GM21515 (cell line): ENCODE measurements around the gene ARRB1.
"Not testable (repeated sequence)": the region's sequence is repeated elsewhere in the genome, so short reads cannot be mapped to it uniquely, and the experiment has no call there.

Source experiments
- ATAC-seq: cut with Tn5 transposase; IDR thresholded peaks from one replicate; pipeline ENCODE4 v1.9.1; 2021; ENCODE audit not compliant: unreplicated experiment

Gene ARRB1

DNA sequence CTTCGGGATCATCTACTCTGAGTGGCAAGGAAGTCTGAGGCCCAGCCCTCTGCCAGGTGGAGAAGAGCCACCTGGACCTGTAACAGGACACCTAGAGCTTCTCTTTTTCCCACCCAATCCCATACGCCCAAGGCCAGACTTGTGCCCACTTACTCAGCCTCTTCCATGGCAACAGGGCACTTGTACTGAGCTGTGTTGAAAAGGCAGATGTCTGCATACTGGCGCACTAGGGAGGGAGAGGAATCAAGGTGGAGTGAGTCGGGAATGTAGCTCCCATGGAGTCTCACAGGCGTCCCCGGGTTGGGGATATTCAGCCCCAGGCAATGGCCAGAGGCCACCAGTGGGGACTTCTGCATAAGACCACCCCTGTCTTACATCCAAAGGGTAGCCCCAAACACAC, 74.8 kb downstream of the ARRB1 start:
- no peak for ATAC-seq

DNA sequence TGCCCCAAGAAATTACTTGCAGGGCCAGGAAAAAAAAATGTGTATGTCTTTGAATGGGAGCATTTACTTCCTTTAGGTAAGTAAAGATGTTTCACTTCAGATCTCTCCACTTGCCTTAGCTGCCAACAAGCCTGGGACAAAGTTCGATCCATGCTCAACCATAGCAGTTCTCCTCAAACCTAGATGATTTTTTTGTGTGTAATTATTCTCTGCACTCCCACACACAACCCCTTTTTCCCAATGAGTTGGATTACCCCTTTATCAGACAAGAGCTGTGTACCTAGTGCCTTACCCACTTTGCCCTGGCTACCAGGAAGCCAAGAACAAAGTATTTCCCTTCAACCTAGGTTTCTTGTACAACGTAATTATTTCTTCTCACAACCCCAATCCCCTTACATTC, 75.3 kb downstream of the ARRB1 start:
- no peak for ATAC-seq

DNA sequence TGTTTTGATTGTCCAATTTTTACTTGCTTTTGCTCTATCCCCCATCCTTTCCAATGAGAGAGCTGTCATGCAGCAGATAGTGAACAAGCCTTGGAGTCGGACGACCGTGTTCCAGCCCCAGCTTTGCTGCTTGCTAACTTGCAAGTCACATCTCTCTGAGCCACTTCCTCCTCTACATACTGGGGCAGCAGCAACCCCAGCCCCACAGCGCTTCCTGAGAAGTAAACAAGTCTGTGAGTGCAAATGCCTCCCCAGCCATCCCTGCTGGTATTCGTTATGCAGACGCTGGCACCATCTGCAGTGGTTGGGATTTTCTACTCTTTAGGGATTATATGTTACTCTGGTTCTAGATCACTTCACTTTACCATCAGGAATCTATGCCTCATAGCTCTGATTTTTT, 75.9 kb downstream of the ARRB1 start:
- ATAC-seq = no peak

DNA sequence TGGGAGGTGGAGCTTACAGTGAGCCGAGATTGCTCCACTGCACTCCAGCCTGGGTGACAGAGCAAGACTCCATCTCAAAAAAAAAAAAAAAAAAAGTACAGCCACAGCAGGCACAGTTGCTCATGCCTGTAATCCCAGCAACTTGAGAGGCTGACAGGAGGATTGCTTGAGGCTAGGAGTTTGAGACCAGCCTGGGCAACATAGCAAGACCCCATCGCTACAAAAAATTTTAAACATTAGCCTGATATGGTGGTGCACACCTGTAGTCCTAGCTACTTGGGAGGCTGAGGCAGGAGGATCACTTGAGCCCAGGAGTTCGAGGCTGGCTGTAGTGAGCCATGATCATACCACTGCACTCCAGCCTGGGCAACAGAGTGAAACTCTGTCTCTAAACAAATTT, 76.7 kb downstream of the ARRB1 start:
- ATAC-seq = not testable (repeated sequence)

DNA sequence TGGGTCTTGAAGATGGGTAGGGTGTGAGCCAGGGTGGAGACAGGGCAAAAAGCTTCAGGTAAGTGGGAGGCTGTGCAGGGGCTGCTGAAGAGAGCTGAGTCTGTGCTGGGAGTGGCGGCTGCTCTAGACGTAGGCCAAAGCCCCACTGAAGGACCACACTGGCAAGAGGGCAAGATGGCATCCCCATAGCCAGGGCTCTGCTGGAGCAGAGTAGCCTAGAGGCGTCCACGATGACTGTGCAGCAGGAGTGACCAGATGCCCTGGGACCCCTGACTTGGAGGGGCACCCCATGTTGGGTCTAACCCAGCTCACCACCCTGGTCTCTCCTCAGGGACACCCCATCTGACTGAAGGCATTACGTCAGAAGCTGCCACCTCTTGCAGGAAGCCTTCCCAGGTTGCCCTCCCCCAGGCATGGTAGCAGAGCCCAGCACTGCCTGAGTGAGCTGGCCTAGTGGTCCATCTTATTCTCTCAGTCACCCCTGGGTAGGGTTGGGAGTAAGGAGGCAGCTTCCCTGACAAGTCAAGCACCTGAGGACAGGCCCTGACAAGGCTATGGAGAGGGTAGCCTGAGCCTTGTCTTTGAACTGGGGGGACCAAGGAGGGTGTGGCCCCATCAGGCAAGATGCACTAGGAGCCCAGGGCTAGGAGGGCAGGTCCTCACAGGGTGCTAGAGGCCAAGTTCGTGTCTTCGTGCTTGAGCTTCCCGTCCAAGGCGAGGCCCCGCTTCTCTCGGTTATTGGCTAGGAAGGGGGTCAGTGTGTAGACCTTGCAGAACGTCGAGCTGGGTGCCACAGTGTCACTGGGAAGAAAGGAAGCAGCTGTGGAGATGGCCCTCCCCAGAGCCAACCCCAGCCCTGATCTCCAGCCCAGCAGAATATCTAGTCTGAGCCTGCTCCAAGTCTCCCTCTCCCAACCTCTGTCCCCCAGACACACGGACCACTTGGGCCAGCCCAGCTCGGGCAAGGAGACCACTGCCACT, 77.8 kb downstream of the ARRB1 start:
- no peak for ATAC-seq

DNA sequence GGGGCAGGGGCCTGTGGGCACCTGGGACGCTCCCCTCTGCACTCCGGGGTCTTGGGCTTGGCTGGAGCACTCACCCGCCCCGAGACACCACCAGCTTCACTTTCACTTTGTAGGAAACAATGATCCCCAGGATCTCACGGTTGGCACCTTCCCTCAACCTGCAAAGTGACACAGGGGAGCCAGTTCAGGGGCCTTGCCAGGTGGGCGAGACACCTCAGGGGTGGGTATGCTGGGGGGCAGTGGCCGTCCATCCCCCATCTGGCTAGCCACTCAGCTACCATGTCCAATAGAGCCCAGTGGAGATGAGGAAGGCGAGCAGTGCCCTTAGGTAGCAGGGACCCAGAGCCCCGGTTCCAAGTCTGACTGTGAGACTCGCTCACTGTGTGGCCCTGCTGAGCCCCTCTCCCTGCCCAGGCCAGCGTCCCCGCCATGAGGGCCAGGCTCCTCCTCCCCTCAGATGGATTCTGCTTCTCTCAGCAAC, 78.6 kb downstream of the ARRB1 start:
- ATAC-seq = no peak

DNA sequence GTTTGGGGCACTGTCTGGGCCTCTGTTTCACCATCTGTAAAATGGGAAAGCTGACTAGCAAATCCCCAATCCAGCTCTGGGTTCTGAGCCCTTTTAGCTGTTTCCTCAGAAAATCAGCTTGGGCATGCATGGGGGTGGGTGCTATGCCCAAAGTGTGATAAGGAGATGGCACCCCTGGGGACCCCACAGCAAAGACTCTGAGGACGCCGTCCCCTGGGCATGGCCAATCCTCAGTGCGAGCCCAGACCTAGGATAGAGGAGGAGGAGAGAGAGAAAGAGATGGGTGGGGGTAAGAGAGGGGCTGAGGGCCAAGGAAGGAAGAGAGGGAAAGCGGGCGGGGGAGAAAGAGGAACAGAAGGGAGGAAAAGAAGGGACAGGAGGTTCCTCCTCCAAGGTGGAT, 79.1 kb downstream of the ARRB1 start:
- ATAC-seq = no peak

DNA sequence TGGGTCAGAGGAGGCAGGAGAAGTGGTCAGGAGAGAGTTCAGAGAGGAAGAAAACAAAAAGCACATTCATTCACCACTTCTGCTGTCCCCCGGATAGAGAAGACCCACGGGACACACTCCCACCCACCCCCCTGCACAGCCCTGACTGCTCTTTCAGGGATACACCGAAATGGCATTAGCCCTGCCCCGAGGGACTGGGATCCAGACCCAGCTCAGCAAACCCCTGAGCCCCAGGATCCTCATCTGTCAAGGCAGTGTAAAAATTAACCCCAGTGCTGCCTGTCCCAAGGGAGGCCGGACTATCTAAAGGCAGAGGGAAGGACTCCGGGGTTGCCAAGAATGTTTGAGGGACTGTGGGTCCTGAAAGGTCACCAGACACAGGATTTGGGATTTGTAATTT, 79.7 kb downstream of the ARRB1 start:
- no peak for ATAC-seq

DNA sequence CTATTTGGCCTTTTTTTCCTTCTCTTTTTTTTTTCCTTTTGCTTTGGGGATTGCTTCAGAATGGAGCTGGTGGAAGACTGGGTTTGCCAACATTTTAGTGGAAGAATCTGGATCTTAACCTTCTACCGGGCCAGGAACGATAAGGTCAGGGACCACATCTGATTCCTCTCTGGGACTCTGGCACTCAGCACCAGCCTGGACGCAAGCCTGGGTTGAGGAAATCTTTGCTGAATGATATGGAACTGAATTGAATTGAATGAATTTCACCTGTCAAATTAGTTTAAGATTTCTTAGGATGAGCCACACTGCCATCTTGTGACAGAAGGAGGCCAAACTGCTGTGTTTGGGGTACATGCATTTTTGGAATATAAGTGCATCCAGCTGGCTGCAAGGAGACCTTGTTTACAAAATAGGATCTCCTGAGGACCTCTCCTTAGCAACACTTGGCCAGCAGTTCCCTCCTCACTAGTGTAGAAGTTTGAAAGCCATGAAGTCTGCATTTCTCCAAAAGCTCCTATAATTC, 80.5 kb downstream of the ARRB1 start:
- no peak for ATAC-seq

DNA sequence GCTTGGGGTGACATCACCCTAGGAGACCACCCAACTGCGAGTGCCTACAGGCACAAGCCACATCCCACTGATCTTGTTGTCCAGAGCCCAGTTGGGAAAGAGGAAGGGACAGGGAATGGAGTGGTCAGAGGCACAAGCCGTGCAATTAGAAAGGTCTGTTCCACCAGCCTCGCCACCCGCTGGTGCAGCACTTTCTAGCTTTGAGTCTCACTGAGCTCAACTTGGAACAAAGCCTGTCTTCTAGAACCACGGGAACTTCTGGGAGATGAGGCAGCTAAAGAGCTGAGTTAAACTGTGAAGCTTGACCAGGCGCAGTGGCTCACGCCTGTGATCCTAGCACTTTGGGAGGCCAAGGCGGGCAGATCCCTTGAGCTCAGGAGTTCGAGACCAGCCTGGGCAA, 81.6 kb downstream of the ARRB1 start:
- ATAC-seq = no peak

DNA sequence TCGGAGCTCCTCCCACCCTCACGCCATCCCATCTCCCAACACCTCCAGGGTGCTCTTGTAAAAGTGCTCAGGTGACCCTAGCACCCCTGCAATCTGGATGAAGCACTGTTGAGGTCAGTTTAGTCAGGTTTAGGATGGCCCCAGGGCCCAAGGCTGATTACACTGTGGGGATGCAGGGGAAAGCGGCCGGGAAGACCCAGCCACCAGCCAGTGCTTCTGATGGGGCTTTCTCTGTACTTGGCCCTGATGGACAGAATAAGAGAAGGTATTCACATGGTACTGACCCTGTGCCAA, 82.1 kb downstream of the ARRB1 start:
- no peak for ATAC-seq

DNA sequence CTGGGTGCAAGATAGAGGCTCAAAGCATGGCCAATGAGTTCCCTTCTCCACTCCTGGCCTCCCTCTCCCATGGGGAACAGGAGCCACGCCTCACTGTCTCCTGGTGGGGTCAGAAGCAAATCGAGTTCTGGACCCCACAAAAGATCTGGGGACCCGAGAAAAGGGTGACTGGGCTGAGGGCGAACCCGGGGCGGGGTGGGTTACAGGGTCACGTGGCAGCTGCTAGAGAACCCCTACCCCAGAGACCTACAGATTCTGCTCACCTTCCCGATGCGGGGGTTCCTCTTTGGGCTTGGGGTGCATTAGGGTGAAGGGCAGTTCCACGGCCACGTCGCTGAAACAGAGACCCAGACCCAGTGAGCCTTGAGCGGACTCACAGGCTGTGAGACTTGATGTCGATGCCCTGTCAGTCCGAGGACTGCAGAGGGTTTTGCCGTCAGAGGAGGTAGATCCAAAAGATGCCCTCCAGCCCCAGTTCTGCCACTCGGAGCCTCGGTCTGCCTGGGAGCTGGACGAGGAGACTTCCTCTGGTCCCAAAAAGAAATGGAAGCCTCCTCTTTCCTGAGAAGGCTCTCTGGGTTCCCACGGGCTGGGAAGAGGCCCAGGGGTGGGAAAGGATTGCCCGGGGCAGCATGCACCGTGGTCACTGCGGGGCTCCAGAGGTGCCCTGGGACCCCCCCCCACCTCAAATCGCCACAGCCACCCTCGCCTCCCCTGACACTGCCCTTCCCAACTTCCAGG, 82.7 kb downstream of the ARRB1 start:
- no peak for ATAC-seq

DNA sequence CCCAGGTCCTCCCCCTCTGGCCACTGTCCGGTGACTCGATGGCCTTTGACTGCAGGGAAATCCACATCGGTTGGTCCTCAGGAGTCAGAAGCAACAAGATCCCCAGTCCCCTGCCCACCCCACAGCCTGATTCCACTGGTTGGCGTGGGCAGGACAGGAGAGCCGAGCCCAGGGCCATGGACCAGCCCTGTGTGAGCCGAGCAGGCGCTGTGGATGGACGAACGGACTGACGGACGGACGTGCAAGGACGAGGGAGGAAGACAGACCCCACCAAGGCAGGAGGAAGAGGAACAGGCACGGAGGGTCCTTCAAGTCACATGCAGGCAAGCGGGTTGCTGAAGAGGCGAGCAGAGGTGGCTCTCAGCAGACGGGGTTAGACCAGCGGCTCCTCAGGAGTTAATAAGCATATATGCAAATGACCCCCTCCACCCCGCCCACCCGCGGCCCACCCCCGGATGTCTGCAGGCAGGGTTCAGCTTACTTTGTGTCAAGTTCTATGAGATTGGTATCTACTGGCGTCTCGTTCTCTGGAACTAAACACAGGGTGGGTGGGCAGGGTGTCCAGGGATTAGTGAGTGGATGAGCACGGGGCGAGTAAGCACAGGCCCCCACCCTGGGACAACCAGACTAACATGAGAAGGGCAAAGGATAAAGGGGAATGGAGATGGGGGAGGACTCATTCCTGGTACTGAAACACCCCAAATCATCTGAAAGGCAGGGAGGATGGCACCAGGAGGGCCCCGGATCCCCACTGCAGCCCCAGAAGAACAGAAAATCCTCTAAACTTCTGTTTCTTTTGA, 84.1 kb downstream of the ARRB1 start:
- ATAC-seq = no peak

DNA sequence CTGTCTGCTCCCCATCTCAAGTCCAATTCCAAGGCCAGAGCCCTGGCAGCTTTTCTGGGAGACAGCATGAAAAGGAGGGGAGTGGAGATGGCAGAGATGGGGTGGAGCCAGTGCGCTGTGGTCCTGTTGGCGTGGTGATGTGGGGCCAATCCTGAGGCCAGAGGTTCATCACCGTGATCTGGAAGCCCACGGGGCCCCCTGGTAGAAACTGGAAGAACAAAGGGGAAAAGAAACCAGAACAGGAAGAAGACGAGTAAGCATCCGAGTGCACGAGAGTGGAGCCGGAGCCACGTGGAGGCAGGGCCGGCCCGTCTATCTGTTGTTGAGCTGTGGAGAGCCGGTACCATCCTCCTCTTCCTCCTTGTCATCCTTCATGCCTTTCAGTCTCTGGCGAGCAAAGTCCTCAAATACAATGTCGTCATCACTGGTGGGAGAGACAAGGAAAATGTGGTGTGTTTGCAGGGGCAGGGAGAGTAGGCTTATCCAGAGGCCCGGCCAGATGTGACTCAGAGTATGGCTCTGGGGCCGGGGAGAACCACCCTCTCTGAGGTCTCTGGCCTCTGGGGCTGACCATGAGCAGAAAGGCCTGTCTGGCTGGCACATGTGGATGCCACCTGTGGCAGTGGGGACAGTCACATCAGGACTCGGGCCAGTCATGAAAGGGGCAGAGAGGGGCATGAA, 85.5 kb downstream of the ARRB1 start:
- no peak for ATAC-seq

DNA sequence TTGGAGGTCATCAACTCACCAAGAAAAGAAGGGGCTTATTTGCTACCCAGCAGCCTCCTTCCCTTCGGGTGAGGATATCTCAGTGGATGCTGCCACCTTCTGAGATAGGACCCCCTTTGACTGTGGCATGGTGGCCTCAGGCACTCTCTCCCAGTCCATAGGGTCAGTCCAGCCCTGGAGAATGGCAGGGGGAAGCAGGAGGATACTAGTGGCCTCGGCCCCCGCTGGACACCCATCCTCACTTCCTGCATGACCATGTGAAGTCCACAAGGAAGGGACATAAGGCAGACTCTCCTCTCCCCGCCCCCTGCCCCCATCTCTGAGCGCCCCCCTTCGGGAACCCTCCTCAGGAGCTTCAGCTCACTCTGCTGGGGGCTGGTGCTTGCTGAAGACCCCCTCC, 86.5 kb downstream of the ARRB1 start:
- no peak for ATAC-seq

DNA sequence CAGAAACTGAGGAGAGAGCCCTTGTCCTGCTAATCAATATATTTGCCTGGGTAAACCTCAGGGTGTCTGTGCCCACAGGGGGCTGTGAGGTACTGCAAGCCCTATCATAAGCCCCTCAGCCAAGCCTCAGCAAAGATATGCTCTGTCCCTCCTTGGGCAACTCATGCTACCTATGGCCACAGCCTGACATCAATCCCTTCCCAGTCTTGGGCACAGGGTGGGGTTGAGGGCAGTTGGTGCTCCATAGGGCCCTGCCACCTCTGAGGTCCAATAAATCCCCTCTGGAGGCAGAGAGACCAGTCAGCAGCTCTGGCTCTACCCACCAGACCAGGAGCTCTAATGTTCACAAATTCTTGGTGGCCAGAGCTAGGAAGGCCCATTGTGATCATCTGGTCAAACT, 87.1 kb downstream of the ARRB1 start:
- ATAC-seq = no peak

DNA sequence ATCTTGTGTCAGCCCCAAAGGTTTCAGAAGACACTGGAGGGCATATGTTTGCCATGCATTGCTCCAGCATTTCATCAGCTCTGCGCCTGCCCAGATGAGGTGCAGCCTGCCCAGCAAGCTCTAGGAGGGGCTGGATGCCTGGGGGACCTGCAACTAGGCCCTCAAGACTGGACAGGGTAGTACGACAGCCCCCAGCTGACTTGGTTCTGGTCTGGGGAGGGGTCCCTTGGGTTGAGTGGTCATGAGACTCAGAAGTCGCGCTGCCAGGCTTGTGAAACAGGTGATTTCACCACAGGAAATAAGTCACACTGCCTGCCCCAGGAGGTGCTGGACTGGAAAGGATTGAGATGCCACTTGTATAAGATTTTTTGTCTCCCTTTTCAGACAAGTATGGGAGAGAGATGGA, 87.5 kb downstream of the ARRB1 start:
- no peak for ATAC-seq

DNA sequence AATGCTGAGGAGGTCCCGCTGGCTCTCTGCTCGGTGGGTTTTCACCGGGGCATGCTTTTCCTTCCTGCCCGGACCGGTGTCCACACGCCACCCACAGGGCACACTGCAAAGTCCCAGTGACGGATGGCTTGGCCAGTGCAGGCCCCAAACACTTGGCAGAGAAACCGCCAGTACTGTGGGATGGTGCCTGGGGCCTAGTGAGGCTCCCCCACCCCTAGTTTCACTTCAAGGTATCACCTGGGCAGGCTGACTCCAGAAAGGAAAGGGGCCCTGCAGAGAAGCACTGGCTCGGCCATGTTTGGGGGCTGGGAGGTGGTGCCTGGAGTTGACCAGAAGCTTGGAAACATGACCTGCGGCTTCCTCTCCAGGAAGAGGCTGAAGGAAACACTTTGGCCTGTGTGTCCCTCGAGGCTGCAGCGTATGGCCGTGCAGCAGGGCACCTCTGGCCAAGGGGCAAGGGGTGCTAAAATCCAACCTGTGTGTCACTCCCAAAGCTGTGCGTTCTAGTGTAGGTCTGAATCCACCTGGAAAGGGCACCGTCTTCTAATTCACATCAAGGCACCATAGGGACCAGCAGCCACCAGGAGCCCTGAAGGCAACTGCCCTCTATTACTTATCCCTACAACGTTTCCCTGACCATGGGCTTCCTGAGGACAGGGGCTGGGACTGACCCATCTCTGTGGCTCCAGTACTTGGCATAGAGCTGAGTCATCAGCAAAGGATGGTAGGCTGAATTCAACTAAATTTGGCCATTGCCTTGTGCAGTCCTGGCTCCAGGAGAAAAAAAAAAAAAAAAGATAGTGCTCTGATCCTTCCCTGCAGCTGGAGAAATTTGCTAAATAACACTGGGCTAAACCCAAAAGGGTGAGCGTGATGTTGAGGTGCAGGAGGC, 88.3 kb downstream of the ARRB1 start:
- no peak for ATAC-seq

DNA sequence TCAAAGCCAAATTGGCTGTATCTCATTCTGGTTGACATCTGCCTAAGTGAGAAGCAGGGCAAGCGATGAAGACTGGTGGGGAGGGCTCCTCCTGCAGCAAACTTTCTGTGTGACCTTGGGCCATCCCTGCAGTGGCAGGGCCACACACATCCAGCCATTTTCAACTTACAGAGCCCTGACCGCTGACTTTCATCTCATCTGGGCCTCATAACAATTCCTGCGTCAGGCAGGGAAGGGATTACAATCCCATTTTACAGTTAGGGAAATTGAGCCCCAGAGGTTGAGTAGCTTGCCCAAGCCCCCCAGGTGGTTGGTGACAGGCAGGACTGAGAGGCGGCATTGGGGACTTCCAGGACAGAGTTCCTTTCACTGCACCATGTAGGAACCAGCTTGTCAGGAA, 89.0 kb downstream of the ARRB1 start:
- ATAC-seq = no peak

DNA sequence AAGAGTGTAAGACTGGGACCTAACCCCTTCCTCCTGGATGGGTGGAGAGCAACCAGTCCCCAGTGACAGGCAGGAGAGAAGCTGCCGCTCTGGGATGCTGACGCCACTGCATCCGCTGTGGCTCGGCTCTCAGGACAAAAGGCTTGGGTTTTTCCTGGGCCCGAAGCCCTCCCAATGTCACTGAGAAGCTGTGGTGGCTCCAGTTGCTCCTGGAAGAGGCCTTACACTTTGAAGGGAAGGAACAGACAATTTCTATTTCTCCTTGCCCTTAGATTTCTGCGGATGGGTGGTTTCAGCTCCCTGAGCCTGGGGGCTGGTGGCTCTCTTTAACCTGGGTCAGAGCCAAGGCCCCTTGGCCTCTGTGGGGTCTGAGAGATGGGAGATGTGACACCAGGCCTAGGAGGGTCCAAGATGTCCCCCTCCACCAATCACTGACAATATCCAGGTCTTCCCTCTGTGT, 89.5 kb downstream of the ARRB1 start:
- no peak for ATAC-seq
